HCT116 (cell line): ENCODE data around the gene CDC42BPA. TPM values are rescaled to one million over a fixed set of nuclear protein-coding genes. Genes with fewer than 3 reads are reported as not detected.

Experiments
- ATAC-seq: fragments of 200-7000 bp; cut with Tn5 transposase; 2 replicates; pipeline ENCODE4 v1.9.1; 2020; ENCODE audit warnings: mild to moderate bottlenecking, moderate library complexity
- BruUV-seq: library from RNA; stranded (reverse); fragments of 400-500 nt; replicated peaks from 2 replicates; lab custom pipeline; 2021; lab: Mats Ljungman, UMichigan
- CTCF ChIA-PET: fragments of 300-600 bp; sonication (Branson Sonifier 250); formaldehyde crosslinking; loops from one replicate; lab custom pipeline; 2021; ENCODE audit warnings: antibody characterized with exemption; lab: Charles Lee
- POLR2A ChIA-PET: fragments of 300-600, 350-600 bp; sonication (Branson Sonifier 250); formaldehyde crosslinking; loops from one replicate; lab custom pipeline; 2021; ENCODE audit warnings: antibody characterized with exemption; lab: Charles Lee
- RAD21 ChIA-PET, 2 experiments: fragments of 300-600 bp; sonication (Branson Sonifier 250); formaldehyde crosslinking; loops; one replicate each; lab custom pipeline; 2023; ENCODE audit warnings: low total read pairs in 2 of 2; ENCODE audit not compliant: uncharacterized antibody in 2 of 2, unreplicated experiment in 2 of 2, low non-redundant PET in 1 of 2; lab: Charles Lee
- DNase-seq: peaks from one replicate; pipeline ENCODE4 v3.0.0-alpha.2; 2010; ENCODE audit warnings: low read depth, low spot score
- H2AFZ ChIP-seq: fragments of 200-600 bp; shearing (Covaris generic), sonication (generic); 2 replicates; pipeline ENCODE4 v1.6.1; 2017; ENCODE audit warnings: low read depth, mixed run types, mixed read lengths, antibody characterized with exemption, low read length; ENCODE audit not compliant: poor library complexity, severe bottlenecking
- H3K27ac ChIP-seq: 2 replicates; pipeline ENCODE4 v1.5.1; 2012; ENCODE audit warnings: low read depth, low read length
- H3K27me3 ChIP-seq: fragments of 200-600 bp; sonication (generic); 2 replicates; pipeline ENCODE4 v1.6.1; 2016; ENCODE audit warnings: mixed run types, low read length, mixed read lengths; ENCODE audit not compliant: insufficient read depth
- H3K36me3 ChIP-seq, 2 experiments: fragments of 200-500 bp in 1 of 2; fragments of 200-600 bp in 1 of 2; sonication (Bioruptor generic) in 1 of 2; sonication (generic) in 1 of 2; 2 replicates each; pipeline versions ENCODE4 v1.5.1 to v1.6.1; 2014 to 2016; ENCODE audit warnings: low read length in 2 of 2, inconsistent platforms in 1 of 2, mixed read lengths in 1 of 2, mixed run types in 1 of 2; ENCODE audit not compliant: insufficient read depth in 2 of 2, control insufficient read depth in 1 of 2
- H3K4me1 ChIP-seq, 2 experiments: fragments of 200-600 bp in 1 of 2; sonication (generic) in 1 of 2; 2 replicates each; pipeline versions ENCODE4 v1.5.1 to v1.6.1; 2012 to 2017; ENCODE audit warnings: low read length in 2 of 2, inconsistent platforms in 1 of 2, mild to moderate bottlenecking in 1 of 2, mixed read lengths in 1 of 2, mixed run types in 1 of 2, moderate library complexity in 1 of 2; ENCODE audit not compliant: insufficient read depth in 2 of 2, control insufficient read depth in 1 of 2
- H3K4me2 ChIP-seq: fragments of 200-600 bp; sonication (generic); 2 replicates; pipeline ENCODE4 v1.6.1; 2017; ENCODE audit warnings: mixed run types, low read length, mixed read lengths
- H3K4me3 ChIP-seq, 2 experiments: fragments of 200-600 bp in 1 of 2; sonication (generic) in 1 of 2; replicated peaks in 1 of 2; 2 replicates each; pipeline ENCODE4 v1.5.1; 2011 to 2016; ENCODE audit warnings: low read length in 2 of 2, control low read depth in 1 of 2, low read depth in 1 of 2, mild to moderate bottlenecking in 1 of 2, mixed read lengths in 1 of 2, mixed run types in 1 of 2
- H3K79me2 ChIP-seq: fragments of 200-600 bp; sonication (generic); 2 replicates; pipeline ENCODE4 v1.6.1; 2017; ENCODE audit warnings: mild to moderate bottlenecking, mixed run types, low read length, moderate library complexity, mixed read lengths; ENCODE audit not compliant: insufficient read depth
- H3K9ac ChIP-seq: fragments of 200-600 bp; sonication (generic); 2 replicates; pipeline ENCODE4 v1.6.1; 2016; ENCODE audit warnings: low read length, mixed read lengths
- H3K9me2 ChIP-seq: fragments of 200-600 bp; sonication (generic), shearing (Covaris generic); 2 replicates; pipeline ENCODE4 v1.6.1; 2017; ENCODE audit warnings: mixed run types, mild to moderate bottlenecking, moderate library complexity; ENCODE audit not compliant: insufficient read depth
- H3K9me3 ChIP-seq, 2 experiments: fragments of 200-500 bp in 1 of 2; fragments of 200-600 bp in 1 of 2; sonication (Bioruptor generic) in 1 of 2; sonication (generic) in 1 of 2; 2 replicates each; pipeline ENCODE4 v1.6.1; 2014 to 2017; ENCODE audit warnings: low read length in 2 of 2, mixed read lengths in 2 of 2, inconsistent platforms in 1 of 2, low read depth in 1 of 2, mild to moderate bottlenecking in 1 of 2, mixed run types in 1 of 2, moderate library complexity in 1 of 2; ENCODE audit not compliant: control insufficient read depth in 1 of 2, insufficient read depth in 1 of 2
- H4K20me1 ChIP-seq: fragments of 200-600 bp; sonication (generic), shearing (Covaris generic); 2 replicates; pipeline ENCODE4 v1.6.1; 2017; ENCODE audit warnings: mixed run types, mild to moderate bottlenecking, moderate library complexity; ENCODE audit not compliant: insufficient read depth
- CBX3 ChIP-seq: IDR thresholded peaks from 2 replicates; pipeline ENCODE4 v1.6.1; 2012; ENCODE audit warnings: low read depth
- CEBPB ChIP-seq: IDR thresholded peaks from 2 replicates; pipeline ENCODE4 v1.6.1; 2012; ENCODE audit warnings: low read depth
- EGR1 ChIP-seq: IDR thresholded peaks from 2 replicates; pipeline ENCODE4 v1.6.1; 2012; ENCODE audit warnings: low read depth
- EZH2 ChIP-seq: fragments of 200-600 bp; sonication (generic); IDR thresholded peaks from 2 replicates; pipeline ENCODE4 v1.6.1; 2017; ENCODE audit warnings: antibody characterized with exemption, mixed run types
- EZH2phosphoT487 ChIP-seq: fragments of 200-600 bp; IDR thresholded peaks from 2 replicates; pipeline ENCODE4 v1.6.1; 2018; ENCODE audit warnings: antibody characterized with exemption, borderline replicate concordance
- FOSL1 ChIP-seq: IDR thresholded peaks from 2 replicates; pipeline ENCODE4 v1.6.1; 2012; ENCODE audit warnings: low read depth
- POLR2A ChIP-seq: IDR thresholded peaks from 2 replicates; pipeline ENCODE4 v1.7.0; 2011; ENCODE audit warnings: borderline replicate concordance; ENCODE audit not compliant: insufficient read depth, insufficient read length; ENCODE audit errors: extremely low read depth
- POLR2AphosphoS5 ChIP-seq: IDR thresholded peaks from 2 replicates; pipeline ENCODE4 v1.6.1; 2011; ENCODE audit warnings: mild to moderate bottlenecking, low read depth, low read length, moderate library complexity
- RAD21 ChIP-seq: IDR thresholded peaks from 2 replicates; pipeline ENCODE4 v1.6.1; 2012; ENCODE audit warnings: low read depth, mild to moderate bottlenecking
- SP1 ChIP-seq: IDR thresholded peaks from 2 replicates; pipeline ENCODE4 v1.6.1; 2012; ENCODE audit warnings: low read depth
- SRF ChIP-seq: IDR thresholded peaks from 2 replicates; pipeline ENCODE4 v1.6.1; 2012; ENCODE audit warnings: low read depth
- YY1 ChIP-seq: IDR thresholded peaks from 2 replicates; pipeline ENCODE4 v1.6.1; 2011; ENCODE audit warnings: low read length, low read depth, moderate library complexity, mild to moderate bottlenecking; ENCODE audit not compliant: insufficient replicate concordance; ENCODE audit errors: extremely low read depth
- ZFX ChIP-seq: fragments of 450-650 bp; IDR thresholded peaks from 2 replicates; pipeline ENCODE4 v1.6.1; 2017
- ZNF274 ChIP-seq: fragments of 200-500 bp; sonication (Bioruptor generic); IDR thresholded peaks from 2 replicates; pipeline ENCODE4 v1.6.1; 2014; ENCODE audit warnings: mild to moderate bottlenecking, low read depth, low read length, inconsistent platforms
- intact Hi-C: fragments of 100-400 bp; cut with micrococcal nuclease; formaldehyde crosslinking; loops from 2 replicates; pipeline ENCODE4 v1.10.0; 2022
- total RNA-seq: library from RNA; stranded (reverse); gene quantifications from one replicate; pipeline ENCODE4 v1.2.1, GENCODE V29; 2021; ENCODE audit not compliant: unreplicated experiment
- TF ChIP-seq, protein P1 (sequence below): IDR thresholded peaks from 2 replicates; pipeline ENCODE4 v1.6.1; 2012; ENCODE audit warnings: low read depth
- TF ChIP-seq, protein P2 (sequence below): IDR thresholded peaks from 2 replicates; pipeline ENCODE4 v1.6.1; 2011; ENCODE audit warnings: mild to moderate bottlenecking, low read length, moderate library complexity; ENCODE audit not compliant: insufficient replicate concordance; ENCODE audit errors: extremely low read depth
- TF ChIP-seq, protein P3 (sequence below): IDR thresholded peaks from 2 replicates; pipeline ENCODE4 v1.6.1; 2012

Gene CDC42BPA
- total RNA-seq, 1 experiment from 2014 or later, result 44.0 TPM

DNA sequence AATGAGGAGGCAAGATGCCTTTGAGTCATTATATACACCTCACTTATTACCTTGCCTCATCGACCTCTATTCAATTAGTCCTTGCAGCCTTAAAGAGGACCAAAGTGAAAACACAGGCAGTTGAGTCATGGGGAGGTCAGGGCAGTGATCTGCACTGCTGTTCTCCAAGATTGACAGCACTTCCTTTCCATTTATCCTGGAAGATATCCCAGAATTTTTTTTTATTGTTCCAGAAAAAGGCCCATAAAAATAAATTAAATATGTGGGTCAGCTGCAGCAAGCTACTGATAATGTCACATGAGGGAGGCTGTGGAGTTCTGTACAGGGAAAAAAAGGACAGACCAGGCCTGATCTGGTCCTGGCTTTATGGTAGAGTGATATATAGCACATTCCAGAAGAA is 33.2 kb upstream of the CDC42BPA start:
- Histone ChIP-seq H3K79me2 (no peaks in the 10 kb centered on the region), H3K4me3 (no peak overlapping the region), H3K4me2 (no peak overlapping the region), H2AFZ (no peak overlapping the region), H3K27ac (no peak overlapping the region), H3K4me1 (peaks cover 4 to 14% of the 10 kb centered on the region in 2 experiments)
- ChIA-PET CTCF (no interaction called here), RAD21 (no interaction called here)
- intact Hi-C loops, result no loop called here
- ATAC-seq, result no peak
- DNase-seq, result no peak
- TF ChIP-seq CEBPB, result no peak
- TF ChIP-seq SP1, result 0 out of 2 replicates have a peak, but pooled peaks have one; percentile 2
- no peak for TF ChIP-seq ZFX
- TF ChIP-seq, all 23 proteins: peak for 1
- H3K9ac ChIP-seq, result no peak overlapping the region
- no peaks in the 10 kb centered on the region for H3K27me3 ChIP-seq
- POLR2A ChIA-PET, result no interaction called here
- H3K36me3 ChIP-seq, result no peaks in the 10 kb centered on the region
- no peaks in the 10 kb centered on the region for H3K9me2 ChIP-seq
- BruUV-seq, result no TSS peak
- H3K9me3 ChIP-seq, result no peaks in the 10 kb centered on the region
- H4K20me1 ChIP-seq, result no peaks in the 10 kb centered on the region

DNA sequence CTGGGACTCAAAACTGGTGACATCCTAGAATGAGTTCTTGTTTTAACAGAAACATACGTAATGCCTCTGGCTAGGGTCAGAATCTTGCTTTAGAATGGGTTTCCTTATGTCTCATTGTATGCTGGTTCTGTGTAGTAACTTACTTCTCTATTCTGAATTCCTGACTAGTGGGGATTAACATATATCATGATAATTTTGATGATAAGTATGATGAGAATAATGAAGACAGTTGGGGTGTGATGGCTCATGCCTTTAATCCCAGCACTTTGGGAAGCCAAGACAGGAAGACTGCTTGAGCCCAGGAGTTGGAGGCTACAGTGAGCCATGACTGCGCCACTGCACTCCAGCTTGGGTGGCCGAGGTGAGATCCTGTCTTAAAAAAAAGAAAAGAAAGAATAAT is 31.7 kb upstream of the CDC42BPA start:
- BruUV-seq, result no TSS peak
- no peak overlapping the region for H3K27ac ChIP-seq
- ChIA-PET POLR2A (no interaction called here), RAD21 (no interaction called here), CTCF (no interaction called here)
- no peaks in the 10 kb centered on the region for H3K9me2 ChIP-seq
- no peak overlapping the region for H3K9ac ChIP-seq
- ATAC-seq (no peak), DNase-seq (no peak)
- H3K36me3 ChIP-seq, result no peaks in the 10 kb centered on the region
- no peak overlapping the region for H3K4me2 ChIP-seq
- no peak overlapping the region for H3K4me3 ChIP-seq
- no peaks in the 10 kb centered on the region for H4K20me1 ChIP-seq
- H2AFZ ChIP-seq, result peak overlapping the region; percentile 47
- no peaks in the 10 kb centered on the region for H3K9me3 ChIP-seq
- intact Hi-C loops, result no loop called here
- H3K27me3 ChIP-seq, result no peaks in the 10 kb centered on the region
- H3K79me2 ChIP-seq, result no peaks in the 10 kb centered on the region
- H3K4me1 ChIP-seq, result peaks cover 2 to 7% of the 10 kb centered on the region in 2 experiments; a peak in 1 of 4 replicates
- TF ChIP-seq YY1, result no peak
- no peak for TF ChIP-seq POLR2AphosphoS5
- TF ChIP-seq, protein P1, sequence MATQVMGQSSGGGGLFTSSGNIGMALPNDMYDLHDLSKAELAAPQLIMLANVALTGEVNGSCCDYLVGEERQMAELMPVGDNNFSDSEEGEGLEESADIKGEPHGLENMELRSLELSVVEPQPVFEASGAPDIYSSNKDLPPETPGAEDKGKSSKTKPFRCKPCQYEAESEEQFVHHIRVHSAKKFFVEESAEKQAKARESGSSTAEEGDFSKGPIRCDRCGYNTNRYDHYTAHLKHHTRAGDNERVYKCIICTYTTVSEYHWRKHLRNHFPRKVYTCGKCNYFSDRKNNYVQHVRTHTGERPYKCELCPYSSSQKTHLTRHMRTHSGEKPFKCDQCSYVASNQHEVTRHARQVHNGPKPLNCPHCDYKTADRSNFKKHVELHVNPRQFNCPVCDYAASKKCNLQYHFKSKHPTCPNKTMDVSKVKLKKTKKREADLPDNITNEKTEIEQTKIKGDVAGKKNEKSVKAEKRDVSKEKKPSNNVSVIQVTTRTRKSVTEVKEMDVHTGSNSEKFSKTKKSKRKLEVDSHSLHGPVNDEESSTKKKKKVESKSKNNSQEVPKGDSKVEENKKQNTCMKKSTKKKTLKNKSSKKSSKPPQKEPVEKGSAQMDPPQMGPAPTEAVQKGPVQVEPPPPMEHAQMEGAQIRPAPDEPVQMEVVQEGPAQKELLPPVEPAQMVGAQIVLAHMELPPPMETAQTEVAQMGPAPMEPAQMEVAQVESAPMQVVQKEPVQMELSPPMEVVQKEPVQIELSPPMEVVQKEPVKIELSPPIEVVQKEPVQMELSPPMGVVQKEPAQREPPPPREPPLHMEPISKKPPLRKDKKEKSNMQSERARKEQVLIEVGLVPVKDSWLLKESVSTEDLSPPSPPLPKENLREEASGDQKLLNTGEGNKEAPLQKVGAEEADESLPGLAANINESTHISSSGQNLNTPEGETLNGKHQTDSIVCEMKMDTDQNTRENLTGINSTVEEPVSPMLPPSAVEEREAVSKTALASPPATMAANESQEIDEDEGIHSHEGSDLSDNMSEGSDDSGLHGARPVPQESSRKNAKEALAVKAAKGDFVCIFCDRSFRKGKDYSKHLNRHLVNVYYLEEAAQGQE, result no peak
- no peak for TF ChIP-seq EZH2
- no peak for TF ChIP-seq ZFX
- TF ChIP-seq, protein P2, sequence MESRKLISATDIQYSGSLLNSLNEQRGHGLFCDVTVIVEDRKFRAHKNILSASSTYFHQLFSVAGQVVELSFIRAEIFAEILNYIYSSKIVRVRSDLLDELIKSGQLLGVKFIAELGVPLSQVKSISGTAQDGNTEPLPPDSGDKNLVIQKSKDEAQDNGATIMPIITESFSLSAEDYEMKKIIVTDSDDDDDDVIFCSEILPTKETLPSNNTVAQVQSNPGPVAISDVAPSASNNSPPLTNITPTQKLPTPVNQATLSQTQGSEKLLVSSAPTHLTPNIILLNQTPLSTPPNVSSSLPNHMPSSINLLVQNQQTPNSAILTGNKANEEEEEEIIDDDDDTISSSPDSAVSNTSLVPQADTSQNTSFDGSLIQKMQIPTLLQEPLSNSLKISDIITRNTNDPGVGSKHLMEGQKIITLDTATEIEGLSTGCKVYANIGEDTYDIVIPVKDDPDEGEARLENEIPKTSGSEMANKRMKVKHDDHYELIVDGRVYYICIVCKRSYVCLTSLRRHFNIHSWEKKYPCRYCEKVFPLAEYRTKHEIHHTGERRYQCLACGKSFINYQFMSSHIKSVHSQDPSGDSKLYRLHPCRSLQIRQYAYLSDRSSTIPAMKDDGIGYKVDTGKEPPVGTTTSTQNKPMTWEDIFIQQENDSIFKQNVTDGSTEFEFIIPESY, result no peak
- TF ChIP-seq RAD21, result no peak
- no peak for TF ChIP-seq SRF
- no peak for TF ChIP-seq FOSL1
- TF ChIP-seq CEBPB, result no peak
- TF ChIP-seq, protein P3, sequence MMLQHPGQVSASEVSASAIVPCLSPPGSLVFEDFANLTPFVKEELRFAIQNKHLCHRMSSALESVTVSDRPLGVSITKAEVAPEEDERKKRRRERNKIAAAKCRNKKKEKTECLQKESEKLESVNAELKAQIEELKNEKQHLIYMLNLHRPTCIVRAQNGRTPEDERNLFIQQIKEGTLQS, result no peak
- TF ChIP-seq POLR2A, result no peak
- TF ChIP-seq ZNF274, result no peak
- TF ChIP-seq SP1, result no peak
- TF ChIP-seq CBX3, result no peak
- no peak for TF ChIP-seq EZH2phosphoT487
- TF ChIP-seq EGR1, result no peak
